GM23338 (cell line): ENCODE measurements around the gene SFMBT2. TPM values are rescaled to one million over a fixed set of nuclear protein-coding genes. Genes with fewer than 3 reads are reported as not detected.
A peak's percentile ranks its signal among the peaks of the same experiment; 100 is the strongest.

Experiments used
- ATAC-seq: fragments of 200-7000 bp; cut with Tn5 transposase; 3 replicates; pipeline ENCODE4 v1.9.1; 2020
- DNase-seq: peaks from one replicate; pipeline ENCODE4 v3.0.0-alpha.2; 2015; ENCODE audit warnings: low spot score
- H2AFZ ChIP-seq: fragments of 200-600 bp; sonication (generic); 2 replicates; pipeline ENCODE4 v1.8.0; 2016; ENCODE audit warnings: antibody characterized with exemption, mild to moderate bottlenecking, moderate library complexity
- H3F3A ChIP-seq: fragments of 200-600 bp; sonication (generic); replicated peaks from 2 replicates; pipeline ENCODE4 v1.8.0; 2017; ENCODE audit warnings: antibody characterized with exemption, mixed run types, low read depth
- H3K27ac ChIP-seq: fragments of 200-600 bp; sonication (generic); 2 replicates; pipeline ENCODE4 v1.6.1; 2016; ENCODE audit warnings: low read depth
- H3K27me3 ChIP-seq: fragments of 200-600 bp; sonication (generic); 2 replicates; pipeline ENCODE4 v1.8.0; 2016; ENCODE audit warnings: mild to moderate bottlenecking, mixed run types, moderate library complexity; ENCODE audit not compliant: insufficient read depth
- H3K36me3 ChIP-seq: fragments of 200-600 bp; sonication (generic); 2 replicates; pipeline ENCODE4 v1.8.0; 2016; ENCODE audit warnings: mild to moderate bottlenecking; ENCODE audit not compliant: insufficient read depth
- H3K4me1 ChIP-seq: fragments of 200-600 bp; sonication (generic); 2 replicates; pipeline ENCODE4 v1.8.0; 2016; ENCODE audit warnings: mild to moderate bottlenecking, moderate library complexity; ENCODE audit not compliant: insufficient read depth
- H3K4me2 ChIP-seq: fragments of 200-600 bp; sonication (generic); 2 replicates; pipeline ENCODE4 v1.7.1; 2017; ENCODE audit warnings: mixed run types
- H3K4me3 ChIP-seq: fragments of 200-600 bp; sonication (generic); 2 replicates; pipeline ENCODE4 v1.6.1; 2016; ENCODE audit warnings: mixed run types
- H3K79me2 ChIP-seq: fragments of 200-600 bp; sonication (generic); replicated peaks from 2 replicates; pipeline ENCODE4 v1.8.0; 2017; ENCODE audit warnings: mild to moderate bottlenecking; ENCODE audit not compliant: insufficient read depth
- H3K9me2 ChIP-seq: fragments of 200-600 bp; sonication (generic); 2 replicates; pipeline ENCODE4 v1.8.0; 2017; ENCODE audit not compliant: insufficient read depth
- H4K20me1 ChIP-seq: fragments of 200-600 bp; sonication (generic); replicated peaks from 2 replicates; pipeline ENCODE4 v1.8.0; 2017; ENCODE audit warnings: mild to moderate bottlenecking; ENCODE audit not compliant: insufficient read depth
- H3K27ac Mint-ChIP-seq: 2 replicates; pipeline ENCODE4 v1.8.0; 2020; ENCODE audit warnings: inconsistent platforms, mild to moderate bottlenecking, moderate library complexity, mixed read lengths
- H3K27me3 Mint-ChIP-seq: 3 replicates; pipeline ENCODE4 v1.8.0; 2022; ENCODE audit warnings: low read depth, mild to moderate bottlenecking, moderate library complexity, mixed read lengths, inconsistent platforms; ENCODE audit not compliant: insufficient read depth, poor library complexity
- H3K36me3 Mint-ChIP-seq: 3 replicates; pipeline ENCODE4 v1.8.0; 2021; ENCODE audit warnings: low read depth, mild to moderate bottlenecking, inconsistent platforms, moderate library complexity, mixed read lengths
- H3K4me1 Mint-ChIP-seq: 3 replicates; pipeline ENCODE4 v1.8.0; 2020; ENCODE audit warnings: mild to moderate bottlenecking, inconsistent platforms, mixed read lengths
- H3K4me3 Mint-ChIP-seq: 3 replicates; pipeline ENCODE4 v1.8.0; 2021; ENCODE audit warnings: moderate library complexity, mild to moderate bottlenecking, inconsistent platforms, mixed read lengths
- H3K9me3 Mint-ChIP-seq: 3 replicates; pipeline ENCODE4 v1.8.0; 2020; ENCODE audit warnings: moderate library complexity, mild to moderate bottlenecking, inconsistent platforms, mixed read lengths
- CREB1 ChIP-seq: fragments of 250-450 bp; sonication (Bioruptor Pico); IDR thresholded peaks from 2 replicates; pipeline ENCODE4 v1.5.0; 2020; ENCODE audit warnings: low read depth, mild to moderate bottlenecking, moderate library complexity
- ETS1 ChIP-seq: IDR thresholded peaks from 2 replicates; pipeline ENCODE4 v1.6.1; 2016; ENCODE audit warnings: antibody characterized with exemption
- EZH2 ChIP-seq: fragments of 200-600 bp; sonication (generic); IDR thresholded peaks from one replicate; pipeline ENCODE4 v1.8.0; 2017; ENCODE audit warnings: antibody characterized with exemption, mild to moderate bottlenecking, low read depth; ENCODE audit not compliant: unreplicated experiment
- JUNB ChIP-seq: IDR thresholded peaks from one replicate; pipeline ENCODE4 v1.6.1; 2016; ENCODE audit warnings: antibody characterized with exemption; ENCODE audit not compliant: unreplicated experiment
- POLR2AphosphoS5 ChIP-seq: IDR thresholded peaks from 2 replicates; pipeline ENCODE4 v1.6.1; 2016; ENCODE audit warnings: antibody characterized with exemption, low read depth
- REST ChIP-seq: IDR thresholded peaks from one replicate; pipeline ENCODE4 v1.6.1; 2018; ENCODE audit warnings: antibody characterized with exemption; ENCODE audit not compliant: unreplicated experiment
- ZNF331 ChIP-seq: fragments of 250-450 bp; sonication (Bioruptor Pico); IDR thresholded peaks from 2 replicates; pipeline ENCODE4 v1.5.0; 2020; ENCODE audit warnings: low read depth, mild to moderate bottlenecking, moderate library complexity
- polyA plus RNA-seq: library from polyadenylated mRNA; unstranded; fragments of >200 nt; fragmentation: Nextera tagmentation; extraction: Ambion mirVana; gene quantifications from 2 replicates; pipeline ENCODE4 v1.2.1, GENCODE V29; 2016
- total RNA-seq: library from RNA; depleted of rRNA; stranded (reverse); fragments of >200 nt; shearing (Covaris generic); gene quantifications from 2 replicates; pipeline ENCODE4 v1.2.3, GENCODE V29; 2014
- TF ChIP-seq, protein P1 (sequence below), 2 experiments: fragments of 200-600 bp in 1 of 2; sonication (generic) in 1 of 2; conservative IDR thresholded peaks; 2 replicates each; pipeline versions ENCODE4 v1.5.1 to v1.6.1; 2016 to 2017; ENCODE audit warnings: antibody characterized with exemption in 2 of 2, low read depth in 2 of 2, mild to moderate bottlenecking in 2 of 2, moderate library complexity in 1 of 2

The SFMBT2 gene
- total and polyA plus RNA-seq, 2 experiments from 2014 or later: 2.7 to 6.7 TPM

GRCh38 chr10:7407368-7408290 is 3.2 kb downstream of the SFMBT2 start:
- H3K36me3 ChIP-seq: no peaks in the 10 kb centered on the region
- Mint-ChIP-seq H3K27ac (no peak overlapping the region), H3K4me1 (peaks cover 31% of the 10 kb centered on the region; the same call in 2 of the 3 replicates), H3K27me3 (peaks cover 59% of the 10 kb centered on the region), H3K4me3 (peak overlapping the region; percentile 89), H3K36me3 (no peaks in the 10 kb centered on the region; the same call in 2 of the 3 replicates), H3K9me3 (peaks cover 2% of the 10 kb centered on the region; the same call in 1 of the 3 replicates)
- H3K4me1 ChIP-seq: peaks cover 26% of the 10 kb centered on the region
- peaks cover 7% of the 10 kb centered on the region; the same call in 1 of the 2 replicates for H3F3A ChIP-seq
- peak overlapping the region; percentile 100 for H3K4me2 ChIP-seq
- H3K27ac ChIP-seq: no peak overlapping the region
- peak overlapping the region; percentile 96 for H3K4me3 ChIP-seq
- no peak for TF ChIP-seq JUNB
- TF ChIP-seq ZNF331 (CRISPR knock-in tag): no peak
- no peak for TF ChIP-seq POLR2AphosphoS5
- peak; percentile 29 for TF ChIP-seq EZH2
- TF ChIP-seq ETS1: no peak
- TF ChIP-seq CREB1 (CRISPR knock-in tag): peak; percentile 53; the same call in 1 of the 2 replicates
- TF ChIP-seq, protein P1, sequence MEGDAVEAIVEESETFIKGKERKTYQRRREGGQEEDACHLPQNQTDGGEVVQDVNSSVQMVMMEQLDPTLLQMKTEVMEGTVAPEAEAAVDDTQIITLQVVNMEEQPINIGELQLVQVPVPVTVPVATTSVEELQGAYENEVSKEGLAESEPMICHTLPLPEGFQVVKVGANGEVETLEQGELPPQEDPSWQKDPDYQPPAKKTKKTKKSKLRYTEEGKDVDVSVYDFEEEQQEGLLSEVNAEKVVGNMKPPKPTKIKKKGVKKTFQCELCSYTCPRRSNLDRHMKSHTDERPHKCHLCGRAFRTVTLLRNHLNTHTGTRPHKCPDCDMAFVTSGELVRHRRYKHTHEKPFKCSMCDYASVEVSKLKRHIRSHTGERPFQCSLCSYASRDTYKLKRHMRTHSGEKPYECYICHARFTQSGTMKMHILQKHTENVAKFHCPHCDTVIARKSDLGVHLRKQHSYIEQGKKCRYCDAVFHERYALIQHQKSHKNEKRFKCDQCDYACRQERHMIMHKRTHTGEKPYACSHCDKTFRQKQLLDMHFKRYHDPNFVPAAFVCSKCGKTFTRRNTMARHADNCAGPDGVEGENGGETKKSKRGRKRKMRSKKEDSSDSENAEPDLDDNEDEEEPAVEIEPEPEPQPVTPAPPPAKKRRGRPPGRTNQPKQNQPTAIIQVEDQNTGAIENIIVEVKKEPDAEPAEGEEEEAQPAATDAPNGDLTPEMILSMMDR (conservative IDR thresholded peaks at IDR 0.05; ENCODE audit: low read depth in 2 of 2): no peak
- no peak for TF ChIP-seq REST
- peaks cover 62% of the 10 kb centered on the region for H3K27me3 ChIP-seq
- peak overlapping the region; percentile 94 for H2AFZ ChIP-seq
- H4K20me1 ChIP-seq: peaks cover 2% of the 10 kb centered on the region; the same call in 1 of the 2 replicates
- DNase-seq (peak; percentile 63), ATAC-seq (peak; percentile 6)
- H3K9me2 ChIP-seq: no peaks in the 10 kb centered on the region
- peaks cover 59% of the 10 kb centered on the region for H3K79me2 ChIP-seq
